Uterus (tissue), 4 donors: ENCODE results near the gene SYCP3. TPM values are rescaled to one million over a fixed set of nuclear protein-coding genes. Genes with fewer than 3 reads are reported as not detected.

Experiments used
- DNase-seq, 2 donors: peaks; one replicate each; pipeline ENCODE4 v3.0.0-alpha.2; 2019 to 2020
- H3K27ac ChIP-seq, 2 donors: fragments of 200-600 bp; sonication (generic); 1 replicate in 1 of 2; 2 replicates in 1 of 2; pipeline ENCODE4 v1.5.1; 2016 to 2018
- H3K27me3 ChIP-seq, 2 donors: fragments of 200-600 bp; sonication (generic); one replicate each; pipeline ENCODE4 v1.5.1; 2018 to 2019; ENCODE audit warnings: control low read depth in 1 of 2
- H3K36me3 ChIP-seq, 2 donors: fragments of 200-600 bp; sonication (generic); one replicate each; pipeline ENCODE4 v1.5.1; 2019; ENCODE audit warnings: control low read depth in 1 of 2
- H3K4me1 ChIP-seq, 2 donors: fragments of 200-600 bp; sonication (generic); one replicate each; pipeline ENCODE4 v1.5.1; 2018 to 2019; ENCODE audit warnings: control low read depth in 1 of 2
- H3K4me3 ChIP-seq, 2 donors: fragments of 200-600 bp; sonication (generic); 1 replicate in 1 of 2; 2 replicates in 1 of 2; pipeline ENCODE4 v1.5.1; 2018 to 2019; ENCODE audit warnings: mild to moderate bottlenecking in 1 of 2
- H3K9me3 ChIP-seq, 2 donors: fragments of 200-600 bp; sonication (generic); one replicate each; pipeline ENCODE4 v1.5.1; 2019; ENCODE audit warnings: control low read depth in 1 of 2
- CTCF ChIP-seq, 4 experiments: fragments of 200-600 bp in 2 of 4; fragments of 450-650 bp in 2 of 4; sonication (generic) in 2 of 4; IDR thresholded peaks; one replicate each; pipeline ENCODE4 v1.5.1; 2016 to 2019; ENCODE audit warnings: antibody characterized with exemption in 4 of 4, mild to moderate bottlenecking in 2 of 4, moderate library complexity in 1 of 4
- POLR2A ChIP-seq, 2 donors: fragments of 450-650 bp; IDR thresholded peaks; one replicate each; pipeline ENCODE4 v1.6.1; 2016; ENCODE audit warnings: antibody characterized with exemption in 2 of 2, mild to moderate bottlenecking in 1 of 2, moderate library complexity in 1 of 2
- intact Hi-C: fragments of 100-400 bp; cut with DNase I; formaldehyde crosslinking; loops from one replicate; pipeline ENCODE4 v1.15.1; 2023; ENCODE audit warnings: low total_unique reads
- total RNA-seq, 4 donors: library from RNA; depleted of rRNA in 3 of 4; stranded (reverse); fragments of >200 nt in 3 of 4; gene quantifications; one replicate each; pipeline versions ENCODE4 v1.1.0 to v1.2.4, GENCODE V29; 2014 to 2023
- donor health status: DM: yes; HTN: yes; CAD: no.

SYCP3 gene
- total RNA-seq, 4 donors from 2014 or later = 0.14 TPM; not detected in 3

GRCh38 chr12:101777978-101778377, 38.7 kb upstream of the SYCP3 start:
- no peak for TF ChIP-seq POLR2A (IDR thresholded peaks at IDR 0.05)
- no peak for TF ChIP-seq CTCF (IDR thresholded peaks at IDR 0.05)
- Histone ChIP-seq H3K4me3 (no peak overlapping the region), H3K9me3 (no peaks in the 10 kb centered on the region), H3K36me3 (no peaks in the 10 kb centered on the region), H3K4me1 (no peaks in the 10 kb centered on the region), H3K27ac (no peak overlapping the region), H3K27me3 (no peaks in the 10 kb centered on the region)
- intact Hi-C loops = no loop called here
- no peak for DNase-seq

GRCh38 chr12:101777485-101777884, 38.2 kb upstream of the SYCP3 start:
- no peaks in the 10 kb centered on the region for H3K4me1 ChIP-seq
- no peak overlapping the region for H3K27ac ChIP-seq
- TF ChIP-seq POLR2A (IDR thresholded peaks at IDR 0.05) (no peak), CTCF (IDR thresholded peaks at IDR 0.05) (no peak)
- no peak for DNase-seq
- no peak overlapping the region for H3K4me3 ChIP-seq
- H3K27me3 ChIP-seq = no peaks in the 10 kb centered on the region
- no peaks in the 10 kb centered on the region for H3K36me3 ChIP-seq
- intact Hi-C loops = no loop called here
- no peaks in the 10 kb centered on the region for H3K9me3 ChIP-seq

- no peaks in the 10 kb centered on the region for H3K36me3 ChIP-seq
- H3K27me3 ChIP-seq = no peaks in the 10 kb centered on the region
- H3K4me1 ChIP-seq = no peaks in the 10 kb centered on the region
- no peaks in the 10 kb centered on the region for H3K9me3 ChIP-seq
- H3K27ac ChIP-seq = no peak overlapping the region
- DNase-seq = no peak
- no peak overlapping the region for H3K4me3 ChIP-seq
- no peak for TF ChIP-seq POLR2A (IDR thresholded peaks at IDR 0.05)
- TF ChIP-seq CTCF (IDR thresholded peaks at IDR 0.05) = no peak
- intact Hi-C loops = no loop called here
These were observed 36.6 kb upstream of the SYCP3 start for GRCh38 chr12:101775816-101776215.

GRCh38 chr12:101773650-101774162, 34.4 kb upstream of the SYCP3 start:
- peak; percentile 55 to 59 for DNase-seq
- H3K4me3 ChIP-seq = no peak overlapping the region
- TF ChIP-seq CTCF (IDR thresholded peaks at IDR 0.05) (peak; percentile 84 to 92 (median 89)), POLR2A (IDR thresholded peaks at IDR 0.05) (no peak)
- intact Hi-C loops = no loop called here
- H3K9me3 ChIP-seq = no peaks in the 10 kb centered on the region
- no peaks in the 10 kb centered on the region for H3K4me1 ChIP-seq
- H3K27me3 ChIP-seq = no peaks in the 10 kb centered on the region
- H3K36me3 ChIP-seq = no peaks in the 10 kb centered on the region
- H3K27ac ChIP-seq = no peak overlapping the region

- intact Hi-C loops = no loop called here
These were observed 32.9 kb upstream of the SYCP3 start for GRCh38 chr12:101772012-101772775.

More at GRCh38 chr12:101772012-101772775, 32.9 kb upstream of the SYCP3 start:
- TF ChIP-seq CTCF (IDR thresholded peaks at IDR 0.05) = no peak
- no peak for TF ChIP-seq POLR2A (IDR thresholded peaks at IDR 0.05)
- no peaks in the 10 kb centered on the region for H3K9me3 ChIP-seq
- H3K27me3 ChIP-seq = no peaks in the 10 kb centered on the region
- H3K36me3 ChIP-seq = no peaks in the 10 kb centered on the region
- H3K27ac ChIP-seq = no peak overlapping the region
- no peak for DNase-seq
- H3K4me3 ChIP-seq = no peak overlapping the region
- H3K4me1 ChIP-seq = no peaks in the 10 kb centered on the region
